Cardiac muscle cell (in vitro differentiated cells and primary cell): ENCODE results near the gene RERE. TPM values are rescaled to one million over a fixed set of nuclear protein-coding genes. Genes with fewer than 3 reads are reported as not detected.
A peak's percentile ranks its signal among the peaks of the same experiment; 100 is the strongest.
"Not testable (repeated sequence)": the region's sequence is repeated elsewhere in the genome, so short reads cannot be mapped to it uniquely, and the experiment has no call there.

Experiments used
- DNase-seq, 2 donors: peaks; one replicate each; pipeline versions ENCODE4 v3.0.0 to v3.0.0-alpha.2; 2010 to 2017; ENCODE audit warnings: low read depth in 1 of 2, low spot score in 1 of 2
- H3K27ac ChIP-seq: fragments of 200-600 bp; sonication (generic); 2 replicates; pipeline ENCODE4 v1.5.1; 2016
- H3K27me3 ChIP-seq: fragments of 200-600 bp; sonication (generic); 2 replicates; pipeline ENCODE4 v1.6.0; 2016; ENCODE audit warnings: control low read depth
- H3K36me3 ChIP-seq: fragments of 200-600 bp; sonication (generic); 2 replicates; pipeline ENCODE4 v1.5.1; 2016; ENCODE audit warnings: control low read depth
- H3K4me1 ChIP-seq: fragments of 200-600 bp; sonication (generic); 2 replicates; pipeline ENCODE4 v1.8.1; 2017; ENCODE audit warnings: low read depth, mild to moderate bottlenecking, mixed run types
- H3K4me3 ChIP-seq: fragments of 200-600 bp; sonication (generic); 2 replicates; pipeline ENCODE4 v1.5.1; 2016; ENCODE audit warnings: mild to moderate bottlenecking
- H3K9me3 ChIP-seq: fragments of 200-600 bp; sonication (generic); 2 replicates; pipeline ENCODE4 v1.5.1; 2017; ENCODE audit warnings: low read depth, mild to moderate bottlenecking, control low read depth
- polyA plus RNA-seq: library from polyadenylated mRNA; unstranded; fragments of >200 nt; fragmentation: Nextera tagmentation; extraction: Ambion mirVana; gene quantifications from 2 replicates; pipeline ENCODE4 v1.2.1, GENCODE V29; 2016
- total RNA-seq: library from RNA; depleted of rRNA; stranded (reverse); fragments of >200 nt; gene quantifications from 2 replicates; pipeline ENCODE4 v1.2.3, GENCODE V29; 2016
- TF ChIP-seq, protein P1 (sequence below): IDR thresholded peaks from 2 replicates; pipeline ENCODE4 v1.5.1; 2012; ENCODE audit warnings: low read depth, mild to moderate bottlenecking, low read length

The RERE gene
- total and polyA plus RNA-seq, 2 experiments from 2014 or later, result 72.5 to 81.0 TPM

DNA sequence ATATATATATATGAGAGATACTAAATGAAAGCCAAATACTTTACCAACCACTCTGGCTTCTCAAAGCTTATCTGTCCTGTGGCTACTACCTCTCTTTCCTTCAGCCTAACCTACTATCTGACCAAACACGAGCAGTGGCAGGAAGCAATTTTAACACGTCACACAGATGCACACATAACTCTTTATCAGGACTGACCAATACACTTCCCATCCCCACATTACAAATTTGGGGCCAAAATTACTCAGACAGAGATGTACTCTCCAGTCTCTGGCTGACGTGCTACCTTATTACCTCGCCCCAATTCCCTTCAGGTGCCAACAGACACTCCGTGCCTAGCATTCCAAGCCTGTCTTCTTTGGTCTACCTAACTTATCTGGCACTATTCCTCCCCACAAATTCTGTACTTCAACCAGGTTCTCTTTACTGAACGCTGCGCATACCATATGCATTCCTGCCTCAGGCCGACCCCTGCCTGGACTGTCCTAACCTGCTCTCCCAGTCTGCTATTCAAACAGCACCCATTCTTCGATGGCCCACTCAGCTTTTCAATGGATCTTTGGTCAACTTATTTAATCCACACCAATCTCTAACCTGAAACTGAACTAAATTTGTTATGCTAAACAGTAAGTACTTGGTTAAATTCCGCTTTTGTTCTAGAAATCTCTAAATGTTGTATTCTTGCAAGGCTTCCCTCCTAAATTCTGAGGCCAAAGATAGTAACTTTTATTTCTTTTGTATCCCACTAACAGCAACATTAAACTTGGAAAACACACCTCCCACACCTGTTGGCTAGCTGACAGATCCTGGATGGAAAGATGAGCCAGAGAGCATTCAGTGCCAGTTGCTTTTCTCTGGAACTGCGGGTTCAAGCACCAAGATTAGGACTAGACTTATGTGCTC is 27.9 kb downstream of the RERE start:
- H3K4me1 ChIP-seq, result no peaks in the 10 kb centered on the region
- H3K27ac ChIP-seq, result peak overlapping the region; percentile 58
- DNase-seq, result peak; percentile 29 to 35
- no peaks in the 10 kb centered on the region for H3K36me3 ChIP-seq
- no peaks in the 10 kb centered on the region for H3K9me3 ChIP-seq
- H3K27me3 ChIP-seq, result no peaks in the 10 kb centered on the region
- TF ChIP-seq, protein P1, sequence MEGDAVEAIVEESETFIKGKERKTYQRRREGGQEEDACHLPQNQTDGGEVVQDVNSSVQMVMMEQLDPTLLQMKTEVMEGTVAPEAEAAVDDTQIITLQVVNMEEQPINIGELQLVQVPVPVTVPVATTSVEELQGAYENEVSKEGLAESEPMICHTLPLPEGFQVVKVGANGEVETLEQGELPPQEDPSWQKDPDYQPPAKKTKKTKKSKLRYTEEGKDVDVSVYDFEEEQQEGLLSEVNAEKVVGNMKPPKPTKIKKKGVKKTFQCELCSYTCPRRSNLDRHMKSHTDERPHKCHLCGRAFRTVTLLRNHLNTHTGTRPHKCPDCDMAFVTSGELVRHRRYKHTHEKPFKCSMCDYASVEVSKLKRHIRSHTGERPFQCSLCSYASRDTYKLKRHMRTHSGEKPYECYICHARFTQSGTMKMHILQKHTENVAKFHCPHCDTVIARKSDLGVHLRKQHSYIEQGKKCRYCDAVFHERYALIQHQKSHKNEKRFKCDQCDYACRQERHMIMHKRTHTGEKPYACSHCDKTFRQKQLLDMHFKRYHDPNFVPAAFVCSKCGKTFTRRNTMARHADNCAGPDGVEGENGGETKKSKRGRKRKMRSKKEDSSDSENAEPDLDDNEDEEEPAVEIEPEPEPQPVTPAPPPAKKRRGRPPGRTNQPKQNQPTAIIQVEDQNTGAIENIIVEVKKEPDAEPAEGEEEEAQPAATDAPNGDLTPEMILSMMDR, result no peak
- H3K4me3 ChIP-seq, result no peak overlapping the region

DNA sequence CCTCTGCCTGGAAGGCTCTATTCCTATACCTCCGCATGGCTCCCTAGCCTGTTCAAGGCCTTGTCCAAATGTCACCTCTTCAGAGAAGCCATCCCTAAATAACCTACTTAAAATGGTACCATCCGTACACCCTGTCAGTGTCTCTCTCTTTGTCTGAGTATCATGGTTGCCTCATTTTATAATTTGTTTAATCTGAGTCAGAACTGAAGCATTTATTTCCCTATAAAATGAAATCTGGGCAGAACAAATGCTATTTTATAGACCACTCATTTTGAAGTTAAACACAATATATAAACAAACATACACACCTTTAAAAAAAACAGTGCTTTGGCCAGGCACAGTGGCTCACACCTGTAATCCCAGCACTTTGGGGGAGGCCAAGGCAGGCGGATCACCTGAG is 30.2 kb downstream of the RERE start:
- Histone ChIP-seq H3K36me3 (no peaks in the 10 kb centered on the region), H3K4me3 (no peak overlapping the region), H3K27ac (peak overlapping the region; percentile 32), H3K27me3 (no peaks in the 10 kb centered on the region), H3K4me1 (no peaks in the 10 kb centered on the region), H3K9me3 (no peaks in the 10 kb centered on the region)
- TF ChIP-seq, protein P1, result no peak
- no peak for DNase-seq

DNA sequence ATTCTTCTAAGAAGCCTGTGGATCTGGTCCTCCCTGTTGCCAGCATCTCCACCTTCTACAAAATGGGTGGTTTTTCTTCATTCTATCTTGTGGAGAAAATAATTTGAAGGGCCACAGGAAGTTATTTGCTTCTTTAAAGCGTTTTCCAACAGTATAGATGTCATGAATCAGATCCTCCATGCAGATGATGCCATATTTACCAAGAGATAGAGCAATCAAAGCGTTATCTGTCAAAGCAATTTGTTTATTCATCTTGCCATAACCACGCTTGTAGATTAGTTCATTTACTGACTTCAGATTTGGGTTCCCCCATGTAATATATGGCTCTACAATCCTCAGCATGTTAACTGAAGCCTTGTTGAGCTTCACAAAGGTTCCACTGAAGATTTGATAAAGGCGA is 31.2 kb downstream of the RERE start:
- H3K4me3 ChIP-seq, H3K27ac ChIP-seq, H3K27me3 ChIP-seq, H3K36me3 ChIP-seq, H3K9me3 ChIP-seq, H3K4me1 ChIP-seq, DNase-seq: not testable (repeated sequence)

DNA sequence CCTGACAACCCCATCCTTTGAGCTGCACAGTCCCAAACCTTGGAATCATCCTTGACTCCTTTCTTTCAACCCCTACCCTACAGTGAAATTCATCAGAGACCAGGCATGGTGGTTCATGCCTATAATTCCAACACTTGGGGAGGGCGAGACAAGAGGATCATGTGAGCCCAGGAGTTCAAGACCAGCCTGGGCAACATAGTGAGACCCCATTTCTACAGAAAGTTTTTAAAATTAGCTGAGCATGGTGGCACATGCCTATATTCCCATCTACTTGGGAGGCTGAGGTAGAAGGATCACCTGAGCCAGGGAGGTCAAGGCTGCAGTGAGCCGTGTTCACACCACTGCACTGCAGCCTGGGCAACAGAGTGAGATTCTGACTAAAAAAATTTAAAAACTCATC is 34.5 kb downstream of the RERE start:
- peaks cover 4% of the 10 kb centered on the region for H3K4me1 ChIP-seq
- DNase-seq, result no peak
- no peak overlapping the region for H3K4me3 ChIP-seq
- H3K27ac ChIP-seq, result no peak overlapping the region
- H3K9me3 ChIP-seq, result no peaks in the 10 kb centered on the region
- TF ChIP-seq, protein P1, result no peak
- no peaks in the 10 kb centered on the region for H3K27me3 ChIP-seq
- no peaks in the 10 kb centered on the region for H3K36me3 ChIP-seq

DNA sequence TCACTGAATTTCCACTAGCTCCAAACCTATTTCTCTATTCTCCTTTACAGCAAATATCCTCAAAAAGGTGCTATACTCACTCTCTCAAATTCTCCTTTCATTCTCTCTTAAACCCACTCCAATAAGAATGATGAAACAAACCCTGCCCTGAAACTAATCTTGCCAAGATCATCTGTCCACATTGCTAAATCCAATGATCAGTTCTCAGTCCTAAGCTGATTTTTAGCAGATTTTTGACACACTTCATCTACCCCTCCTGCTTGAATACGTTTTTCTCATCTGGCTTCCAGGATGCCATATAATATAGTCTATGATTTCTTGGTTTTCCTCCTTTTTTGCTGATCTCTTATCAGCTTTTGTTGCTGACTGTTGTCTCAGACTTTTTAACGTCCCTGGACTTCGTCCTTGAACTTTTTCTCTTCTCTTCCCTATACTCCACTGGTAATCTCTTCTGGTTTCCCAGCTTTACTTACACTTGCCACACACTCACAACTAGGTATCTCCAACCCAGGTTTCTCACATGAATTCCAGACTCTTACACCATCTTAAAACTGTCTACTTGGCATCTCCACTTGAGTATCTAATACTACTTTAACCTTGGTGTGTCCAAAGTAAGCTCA is 35.3 kb downstream of the RERE start:
- TF ChIP-seq, protein P1, result no peak
- Histone ChIP-seq H3K27me3 (no peaks in the 10 kb centered on the region), H3K36me3 (no peaks in the 10 kb centered on the region), H3K4me3 (no peak overlapping the region), H3K4me1 (peaks cover 4% of the 10 kb centered on the region), H3K9me3 (no peaks in the 10 kb centered on the region), H3K27ac (no peak overlapping the region)
- DNase-seq, result no peak

DNA sequence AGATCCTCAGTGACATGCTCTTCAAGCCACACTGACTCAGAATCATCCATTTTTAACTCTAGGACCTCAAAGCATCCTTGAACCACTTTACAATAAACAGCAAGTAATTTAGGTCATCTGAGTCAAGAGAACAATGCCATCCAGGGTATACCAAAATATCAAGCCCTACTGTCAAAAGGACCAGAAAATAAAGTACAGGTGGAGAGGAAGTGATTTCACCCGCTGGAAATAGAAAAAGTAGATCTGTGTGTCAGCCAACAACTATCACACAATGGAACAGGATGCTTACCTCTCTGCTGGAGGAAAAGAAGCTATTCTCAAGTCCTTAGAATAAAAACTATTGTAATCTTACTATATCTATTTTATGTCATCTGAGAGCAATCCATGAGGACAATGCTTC is 37.0 kb downstream of the RERE start:
- Histone ChIP-seq H3K27ac (no peak overlapping the region), H3K9me3 (no peaks in the 10 kb centered on the region), H3K36me3 (no peaks in the 10 kb centered on the region), H3K27me3 (no peaks in the 10 kb centered on the region), H3K4me3 (no peak overlapping the region), H3K4me1 (peaks cover 14% of the 10 kb centered on the region)
- no peak for DNase-seq
- TF ChIP-seq, protein P1, result no peak
